ENCODE measurements around the gene ARID1B.

Gene ARID1B

DNA sequence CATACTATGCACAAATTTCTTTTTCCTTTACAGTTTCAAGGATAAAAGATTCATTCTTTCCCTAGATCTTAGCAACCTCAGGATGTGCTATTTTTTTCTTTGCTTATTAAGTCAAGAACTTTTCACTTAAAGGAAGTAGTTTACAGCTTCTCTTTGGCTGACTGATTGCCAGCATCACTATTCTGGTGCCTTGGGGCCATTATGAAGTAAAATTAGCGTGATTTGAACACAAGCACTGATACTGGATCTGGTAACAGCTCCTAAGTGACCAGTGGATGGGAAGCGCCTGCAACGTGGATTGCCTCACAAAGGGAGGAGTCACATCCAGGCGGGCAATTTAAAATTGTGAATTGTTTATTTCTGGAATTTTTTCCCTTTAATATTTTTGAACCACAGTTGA lies 147.1 kb downstream of the ARID1B start:
- Histone ChIP-seq H3F3A (ENCODE audit: insufficient read depth, low read length) (no peaks in the 10 kb centered on the region; the same call in 1 of the 2 replicates), H3K4me3 (ENCODE audit: low read length) (no peak overlapping the region), H3K4me1 (ENCODE audit: low read length) (peaks cover 11% of the 10 kb centered on the region), H4K20me1 (ENCODE audit: insufficient read depth, low read length) (no peaks in the 10 kb centered on the region), H3K27ac (ENCODE audit: low read length) (no peak overlapping the region), H3K9me3 (replicated peaks; ENCODE audit: insufficient read depth, low read length) (no peaks in the 10 kb centered on the region), H3K9ac (ENCODE audit: low read length) (no peak overlapping the region), H3K27me3 (replicated peaks; ENCODE audit: insufficient read depth, low read length) (no peaks in the 10 kb centered on the region), H3K79me2 (ENCODE audit: low read length) (peaks cover 68% of the 10 kb centered on the region), H3K9me2 (replicated peaks; ENCODE audit: insufficient read depth, low read length) (no peaks in the 10 kb centered on the region), H3K4me2 (ENCODE audit: low read depth, low read length) (no peak overlapping the region), H2AFZ (ENCODE audit: low read length) (no peak overlapping the region), H3K36me3 (replicated peaks; ENCODE audit: insufficient read depth, low read length) (no peaks in the 10 kb centered on the region)
- no peak for DNase-seq
- no peak for TF ChIP-seq EZH2 (optimal IDR thresholded peaks at IDR 0.05; ENCODE audit: low read depth, low read length)
- no peak for TF ChIP-seq EZH2phosphoT487 (IDR thresholded peaks at IDR 0.05; ENCODE audit: low read length)
- TF ChIP-seq, protein P1, sequence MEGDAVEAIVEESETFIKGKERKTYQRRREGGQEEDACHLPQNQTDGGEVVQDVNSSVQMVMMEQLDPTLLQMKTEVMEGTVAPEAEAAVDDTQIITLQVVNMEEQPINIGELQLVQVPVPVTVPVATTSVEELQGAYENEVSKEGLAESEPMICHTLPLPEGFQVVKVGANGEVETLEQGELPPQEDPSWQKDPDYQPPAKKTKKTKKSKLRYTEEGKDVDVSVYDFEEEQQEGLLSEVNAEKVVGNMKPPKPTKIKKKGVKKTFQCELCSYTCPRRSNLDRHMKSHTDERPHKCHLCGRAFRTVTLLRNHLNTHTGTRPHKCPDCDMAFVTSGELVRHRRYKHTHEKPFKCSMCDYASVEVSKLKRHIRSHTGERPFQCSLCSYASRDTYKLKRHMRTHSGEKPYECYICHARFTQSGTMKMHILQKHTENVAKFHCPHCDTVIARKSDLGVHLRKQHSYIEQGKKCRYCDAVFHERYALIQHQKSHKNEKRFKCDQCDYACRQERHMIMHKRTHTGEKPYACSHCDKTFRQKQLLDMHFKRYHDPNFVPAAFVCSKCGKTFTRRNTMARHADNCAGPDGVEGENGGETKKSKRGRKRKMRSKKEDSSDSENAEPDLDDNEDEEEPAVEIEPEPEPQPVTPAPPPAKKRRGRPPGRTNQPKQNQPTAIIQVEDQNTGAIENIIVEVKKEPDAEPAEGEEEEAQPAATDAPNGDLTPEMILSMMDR (IDR thresholded peaks at IDR 0.05; ENCODE audit: low read length): no peak

DNA sequence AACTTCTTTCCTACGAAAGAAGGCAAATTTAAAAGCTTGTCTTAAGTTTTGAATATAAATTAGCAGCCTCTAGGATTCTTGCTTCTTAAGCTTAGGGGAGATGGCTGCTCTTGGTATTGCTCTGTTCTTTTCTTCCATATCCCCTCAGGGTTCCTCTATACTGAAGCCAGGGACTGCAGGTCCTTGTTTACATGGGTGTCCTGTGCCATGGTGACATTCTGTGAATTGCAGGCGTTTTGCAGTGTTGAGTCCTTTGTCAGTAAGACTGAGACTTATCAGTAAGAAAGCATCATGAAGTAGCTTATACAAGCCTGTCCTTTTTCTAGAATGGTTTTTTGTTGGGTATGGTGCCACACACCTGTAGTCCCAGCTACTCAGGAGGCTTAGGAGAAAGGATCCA lies 147.8 kb downstream of the ARID1B start:
- H3K36me3 ChIP-seq (replicated peaks; ENCODE audit: insufficient read depth, low read length): no peaks in the 10 kb centered on the region
- peaks cover 69% of the 10 kb centered on the region for H3K79me2 ChIP-seq (ENCODE audit: low read length)
- H3K27ac ChIP-seq (ENCODE audit: low read length): no peak overlapping the region
- H3K9ac ChIP-seq (ENCODE audit: low read length): no peak overlapping the region
- no peaks in the 10 kb centered on the region for H3K9me3 ChIP-seq (replicated peaks; ENCODE audit: insufficient read depth, low read length)
- H3F3A ChIP-seq (ENCODE audit: insufficient read depth, low read length): no peaks in the 10 kb centered on the region; the same call in 1 of the 2 replicates
- no peak for DNase-seq
- no peaks in the 10 kb centered on the region for H3K27me3 ChIP-seq (replicated peaks; ENCODE audit: insufficient read depth, low read length)
- no peaks in the 10 kb centered on the region for H3K9me2 ChIP-seq (replicated peaks; ENCODE audit: insufficient read depth, low read length)
- no peaks in the 10 kb centered on the region for H4K20me1 ChIP-seq (ENCODE audit: insufficient read depth, low read length)
- no peak overlapping the region for H2AFZ ChIP-seq (ENCODE audit: low read length)
- peaks cover 11% of the 10 kb centered on the region for H3K4me1 ChIP-seq (ENCODE audit: low read length)
- H3K4me2 ChIP-seq (ENCODE audit: low read depth, low read length): no peak overlapping the region
- TF ChIP-seq EZH2 (optimal IDR thresholded peaks at IDR 0.05; ENCODE audit: low read depth, low read length): no peak
- TF ChIP-seq, protein P1 (IDR thresholded peaks at IDR 0.05; ENCODE audit: low read length): no peak
- no peak for TF ChIP-seq EZH2phosphoT487 (IDR thresholded peaks at IDR 0.05; ENCODE audit: low read length)
- no peak overlapping the region for H3K4me3 ChIP-seq (ENCODE audit: low read length)

DNA sequence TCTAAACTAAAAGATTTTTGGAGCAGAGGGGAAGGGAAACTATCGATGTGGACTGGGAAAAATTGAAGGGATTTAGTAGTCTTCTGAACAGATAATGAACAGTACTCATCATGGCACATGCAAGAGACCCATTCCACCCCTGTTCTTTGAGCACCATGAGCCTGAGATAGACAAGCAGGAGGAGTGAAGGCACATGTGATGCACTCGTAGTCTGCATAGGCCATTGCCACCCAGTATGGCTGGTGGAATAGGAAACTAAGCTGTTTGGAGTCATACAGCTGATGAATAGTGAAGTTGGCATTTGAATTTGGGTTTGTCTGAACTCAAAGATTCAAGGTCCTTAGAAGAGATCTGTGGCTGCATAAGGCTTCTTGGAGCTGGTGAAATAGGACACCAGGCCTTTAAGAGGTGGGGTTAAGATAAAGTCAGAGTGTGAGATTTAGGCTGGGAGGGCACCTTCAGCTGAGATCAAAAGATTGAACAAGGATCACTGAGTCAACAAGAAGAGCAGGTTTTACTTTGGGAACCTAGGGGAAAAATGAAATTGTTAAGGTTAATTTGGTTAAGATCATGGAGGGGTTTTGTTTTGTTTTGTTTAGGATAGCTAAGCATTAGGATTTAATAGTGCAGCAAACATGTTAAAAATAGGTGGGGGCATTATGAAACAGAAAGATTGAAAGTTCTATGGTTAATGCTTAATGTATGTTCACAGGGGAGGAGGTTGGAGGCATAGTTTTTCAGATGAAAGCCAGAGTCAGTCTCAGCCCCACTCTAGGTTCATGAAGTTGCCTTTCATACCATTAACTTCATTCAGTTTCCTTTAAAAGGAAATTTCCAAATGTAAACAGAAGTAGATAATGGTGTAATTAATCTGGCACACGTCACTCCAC lies 148.8 kb downstream of the ARID1B start:
- no peaks in the 10 kb centered on the region for H3K36me3 ChIP-seq (replicated peaks; ENCODE audit: insufficient read depth, low read length)
- no peak overlapping the region for H3K9ac ChIP-seq (ENCODE audit: low read length)
- peaks cover 66% of the 10 kb centered on the region for H3K79me2 ChIP-seq (ENCODE audit: low read length)
- H3K9me3 ChIP-seq (replicated peaks; ENCODE audit: insufficient read depth, low read length): no peaks in the 10 kb centered on the region
- no peak overlapping the region for H3K27ac ChIP-seq (ENCODE audit: low read length)
- H3K27me3 ChIP-seq (replicated peaks; ENCODE audit: insufficient read depth, low read length): no peaks in the 10 kb centered on the region
- H3K9me2 ChIP-seq (replicated peaks; ENCODE audit: insufficient read depth, low read length): no peaks in the 10 kb centered on the region
- peak; percentile 19 for DNase-seq
- peak overlapping the region; percentile 39 for H3K4me2 ChIP-seq (ENCODE audit: low read depth, low read length)
- TF ChIP-seq EZH2phosphoT487 (IDR thresholded peaks at IDR 0.05; ENCODE audit: low read length) (no peak), EZH2 (optimal IDR thresholded peaks at IDR 0.05; ENCODE audit: low read depth, low read length) (no peak)
- TF ChIP-seq, protein P1 (IDR thresholded peaks at IDR 0.05; ENCODE audit: low read length): no peak
- no peaks in the 10 kb centered on the region; the same call in 1 of the 2 replicates for H3F3A ChIP-seq (ENCODE audit: insufficient read depth, low read length)
- no peak overlapping the region for H3K4me3 ChIP-seq (ENCODE audit: low read length)
- H4K20me1 ChIP-seq (ENCODE audit: insufficient read depth, low read length): no peaks in the 10 kb centered on the region
- H3K4me1 ChIP-seq (ENCODE audit: low read length): peaks cover 11% of the 10 kb centered on the region
- no peak overlapping the region for H2AFZ ChIP-seq (ENCODE audit: low read length)

Data from MM.1S (cell line).